GM21528 (cell line): Measurements from ENCODE around the gene C12orf43.

Experiments
- ATAC-seq: cut with Tn5 transposase; IDR thresholded peaks from one replicate; pipeline ENCODE4 v1.9.1; 2021; ENCODE audit warnings: mild to moderate bottlenecking, moderate library complexity; ENCODE audit not compliant: unreplicated experiment, low FRiP score

C12orf43 gene

GRCh38 chr12:120979862-120980696 is 36.2 kb downstream of the C12orf43 start:
- ATAC-seq, result no peak

GRCh38 chr12:120979220-120979861 is 36.9 kb downstream of the C12orf43 start:
- ATAC-seq, result no peak

GRCh38 chr12:120978296-120979219 is 37.7 kb downstream of the C12orf43 start, which contains the start of gene HNF1A:
Gene HNF1A, plus strand, starts transcription at chr12:120978543. Its CDS starts 226 bp downstream, at chr12:120978769.
- no peak for ATAC-seq

GRCh38 chr12:120977531-120978295 is 38.6 kb downstream of the C12orf43 start:
- no peak for ATAC-seq

- ATAC-seq, result no peak
Observed at GRCh38 chr12:120972870-120973543, 43.3 kb downstream of the C12orf43 start.

- ATAC-seq, result no peak
Observed at GRCh38 chr12:120971299-120972180, 44.7 kb downstream of the C12orf43 start.

GRCh38 chr12:120970310-120970709 is 46.0 kb downstream of the C12orf43 start:
- ATAC-seq, result no peak

- ATAC-seq, result no peak
Observed at GRCh38 chr12:120965534-120966091, 50.7 kb downstream of the C12orf43 start.

- ATAC-seq, result no peak
Observed at GRCh38 chr12:120964298-120964697, 52.0 kb downstream of the C12orf43 start.

- ATAC-seq, result no peak
Observed at GRCh38 chr12:120962532-120963020, 53.7 kb downstream of the C12orf43 start.

- no peak for ATAC-seq
Observed at GRCh38 chr12:120961604-120962531, 54.4 kb downstream of the C12orf43 start.

GRCh38 chr12:120960657-120961056 is 55.6 kb downstream of the C12orf43 start:
- ATAC-seq, result no peak

GRCh38 chr12:120959111-120959878 is 57.0 kb downstream of the C12orf43 start:
- ATAC-seq, result no peak

- no peak for ATAC-seq
Observed at GRCh38 chr12:120956579-120957300, 59.5 kb downstream of the C12orf43 start.

GRCh38 chr12:120955232-120955631 is 61.1 kb downstream of the C12orf43 start:
- ATAC-seq, result no peak

GRCh38 chr12:120950807-120951206 is 65.5 kb downstream of the C12orf43 start:
- no peak for ATAC-seq
